ENCODE data around the gene SLC6A19. TPM values are rescaled to one million over a fixed set of nuclear protein-coding genes. Genes with fewer than 3 reads are reported as not detected.

The SLC6A19 gene
- total and polyA plus RNA-seq, 9 of the 15 experiments (the other 6 are each of a cell fraction or from before 2014, with no cell fraction given) = 0.03 to 1.6 (median 0.59) TPM

DNA sequence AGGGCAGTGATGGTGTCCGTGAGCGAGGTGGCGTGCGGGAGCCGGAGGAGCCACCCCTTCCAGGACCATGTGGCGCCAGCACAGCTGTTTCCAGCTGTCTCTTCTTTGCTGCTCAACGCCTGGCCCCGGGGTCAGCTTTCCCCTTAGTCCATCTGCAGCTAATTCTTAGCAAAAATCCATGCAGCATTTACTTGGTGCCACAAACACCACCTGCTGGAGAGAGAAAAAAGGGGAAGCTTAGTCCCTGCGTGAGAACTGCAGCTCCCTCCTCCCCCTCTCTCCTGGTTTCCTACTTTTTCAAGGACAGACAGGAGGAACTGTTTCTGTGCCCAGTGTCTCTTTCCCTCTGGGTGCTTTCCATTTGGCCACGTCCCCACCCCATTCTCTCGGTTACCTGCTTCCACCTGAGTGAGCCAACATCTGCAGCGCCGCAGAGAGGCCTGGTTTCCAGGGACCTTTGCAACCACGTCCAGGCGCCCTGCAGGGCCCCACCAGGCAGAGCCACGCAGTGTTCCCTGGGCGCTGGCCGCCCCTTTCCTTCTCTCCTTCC is 3.4 kb downstream of the SLC6A19 start (continued):
- TF ChIP-seq ZNF143 (CRISPR knock-in tag; IDR thresholded peaks at IDR 0.05) (no peak), NR2C1 (IDR thresholded peaks at IDR 0.05) (no peak), NR2C1 (tag; IDR thresholded peaks at IDR 0.05) (no peak), ZNF165 (CRISPR knock-in tag; IDR thresholded peaks at IDR 0.05; ENCODE audit: borderline replicate concordance) (0 out of 2 replicates have a peak, but pooled peaks have one; percentile 41), TEAD4 (IDR thresholded peaks at IDR 0.05; ENCODE audit: low read length) (peak; percentile 23; the same call in 1 of the 2 replicates), TEAD4 (CRISPR knock-in tag; IDR thresholded peaks at IDR 0.05; ENCODE audit: borderline replicate concordance) (no peak), NR4A1 (CRISPR knock-in tag; IDR thresholded peaks at IDR 0.05) (no peak), NR4A1 (tag; IDR thresholded peaks at IDR 0.05) (0 out of 2 replicates have a peak, but pooled peaks have one; percentile 48), ZNF263 (CRISPR knock-in tag; IDR thresholded peaks at IDR 0.05; ENCODE audit: borderline replicate concordance) (peak; percentile 41; the same call in 1 of the 2 replicates), KLF16 (IDR thresholded peaks at IDR 0.05) (peak; percentile 62; the same call in 1 of the 2 replicates), ZNF76 (CRISPR knock-in tag; IDR thresholded peaks at IDR 0.05; ENCODE audit: borderline replicate concordance) (0 out of 2 replicates have a peak, but pooled peaks have one; percentile 28), NONO (IDR thresholded peaks at IDR 0.05; ENCODE audit: low read depth in 2 of 2, low read length in 1 of 2) (no peak), ZBTB7A (IDR thresholded peaks at IDR 0.05; ENCODE audit: borderline replicate concordance, control insufficient read depth, low read depth, low read length) (0 out of 2 replicates have a peak, but pooled peaks have one; percentile 11), ZNF507 (tag; conservative IDR thresholded peaks at IDR 0.05) (no peak), L3MBTL2 (IDR thresholded peaks at IDR 0.05) (0 out of 2 replicates have a peak, but pooled peaks have one; percentile 28), ZNF583 (CRISPR knock-in tag; IDR thresholded peaks at IDR 0.05) (peak; percentile 69; the same call in 1 of the 2 replicates), RAD21 (CRISPR knock-in tag; conservative IDR thresholded peaks at IDR 0.05 in 1 of 2, IDR thresholded peaks at IDR 0.05 in 1 of 2) (peak; percentile 75 to 87), MAZ (CRISPR knock-in tag; conservative IDR thresholded peaks at IDR 0.05 in 1 of 2, IDR thresholded peaks at IDR 0.05 in 1 of 2) (peak; percentile 40 to 46; a peak in 1 of 4 replicates), E2F3 (CRISPR knock-in tag; IDR thresholded peaks at IDR 0.05) (0 out of 2 replicates have a peak, but pooled peaks have one; percentile 45)
- TF ChIP-seq, protein P1, sequence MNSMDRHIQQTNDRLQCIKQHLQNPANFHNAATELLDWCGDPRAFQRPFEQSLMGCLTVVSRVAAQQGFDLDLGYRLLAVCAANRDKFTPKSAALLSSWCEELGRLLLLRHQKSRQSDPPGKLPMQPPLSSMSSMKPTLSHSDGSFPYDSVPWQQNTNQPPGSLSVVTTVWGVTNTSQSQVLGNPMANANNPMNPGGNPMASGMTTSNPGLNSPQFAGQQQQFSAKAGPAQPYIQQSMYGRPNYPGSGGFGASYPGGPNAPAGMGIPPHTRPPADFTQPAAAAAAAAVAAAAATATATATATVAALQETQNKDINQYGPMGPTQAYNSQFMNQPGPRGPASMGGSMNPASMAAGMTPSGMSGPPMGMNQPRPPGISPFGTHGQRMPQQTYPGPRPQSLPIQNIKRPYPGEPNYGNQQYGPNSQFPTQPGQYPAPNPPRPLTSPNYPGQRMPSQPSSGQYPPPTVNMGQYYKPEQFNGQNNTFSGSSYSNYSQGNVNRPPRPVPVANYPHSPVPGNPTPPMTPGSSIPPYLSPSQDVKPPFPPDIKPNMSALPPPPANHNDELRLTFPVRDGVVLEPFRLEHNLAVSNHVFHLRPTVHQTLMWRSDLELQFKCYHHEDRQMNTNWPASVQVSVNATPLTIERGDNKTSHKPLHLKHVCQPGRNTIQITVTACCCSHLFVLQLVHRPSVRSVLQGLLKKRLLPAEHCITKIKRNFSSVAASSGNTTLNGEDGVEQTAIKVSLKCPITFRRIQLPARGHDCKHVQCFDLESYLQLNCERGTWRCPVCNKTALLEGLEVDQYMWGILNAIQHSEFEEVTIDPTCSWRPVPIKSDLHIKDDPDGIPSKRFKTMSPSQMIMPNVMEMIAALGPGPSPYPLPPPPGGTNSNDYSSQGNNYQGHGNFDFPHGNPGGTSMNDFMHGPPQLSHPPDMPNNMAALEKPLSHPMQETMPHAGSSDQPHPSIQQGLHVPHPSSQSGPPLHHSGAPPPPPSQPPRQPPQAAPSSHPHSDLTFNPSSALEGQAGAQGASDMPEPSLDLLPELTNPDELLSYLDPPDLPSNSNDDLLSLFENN (IDR thresholded peaks at IDR 0.05; ENCODE audit: low read depth in 2 of 2, low read length in 2 of 2) = 0 out of 4 replicates have a peak, but pooled peaks of 1 of the 2 experiments have one; percentile 26
- TF ChIP-seq, protein P2, sequence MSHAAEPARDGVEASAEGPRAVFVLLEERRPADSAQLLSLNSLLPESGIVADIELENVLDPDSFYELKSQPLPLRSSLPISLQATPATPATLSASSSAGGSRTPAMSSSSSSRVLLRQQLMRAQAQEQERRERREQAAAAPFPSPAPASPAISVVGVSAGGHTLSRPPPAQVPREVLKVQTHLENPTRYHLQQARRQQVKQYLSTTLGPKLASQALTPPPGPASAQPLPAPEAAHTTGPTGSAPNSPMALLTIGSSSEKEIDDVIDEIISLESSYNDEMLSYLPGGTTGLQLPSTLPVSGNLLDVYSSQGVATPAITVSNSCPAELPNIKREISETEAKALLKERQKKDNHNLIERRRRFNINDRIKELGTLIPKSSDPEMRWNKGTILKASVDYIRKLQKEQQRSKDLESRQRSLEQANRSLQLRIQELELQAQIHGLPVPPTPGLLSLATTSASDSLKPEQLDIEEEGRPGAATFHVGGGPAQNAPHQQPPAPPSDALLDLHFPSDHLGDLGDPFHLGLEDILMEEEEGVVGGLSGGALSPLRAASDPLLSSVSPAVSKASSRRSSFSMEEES (CRISPR knock-in tag; IDR thresholded peaks at IDR 0.05) = no peak
- TF ChIP-seq, protein P3, sequence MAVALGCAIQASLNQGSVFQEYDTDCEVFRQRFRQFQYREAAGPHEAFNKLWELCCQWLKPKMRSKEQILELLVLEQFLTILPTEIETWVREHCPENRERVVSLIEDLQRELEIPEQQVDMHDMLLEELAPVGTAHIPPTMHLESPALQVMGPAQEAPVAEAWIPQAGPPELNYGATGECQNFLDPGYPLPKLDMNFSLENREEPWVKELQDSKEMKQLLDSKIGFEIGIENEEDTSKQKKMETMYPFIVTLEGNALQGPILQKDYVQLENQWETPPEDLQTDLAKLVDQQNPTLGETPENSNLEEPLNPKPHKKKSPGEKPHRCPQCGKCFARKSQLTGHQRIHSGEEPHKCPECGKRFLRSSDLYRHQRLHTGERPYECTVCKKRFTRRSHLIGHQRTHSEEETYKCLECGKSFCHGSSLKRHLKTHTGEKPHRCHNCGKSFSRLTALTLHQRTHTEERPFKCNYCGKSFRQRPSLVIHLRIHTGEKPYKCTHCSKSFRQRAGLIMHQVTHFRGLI (CRISPR knock-in tag; IDR thresholded peaks at IDR 0.05) = 0 out of 2 replicates have a peak, but pooled peaks have one; percentile 39

Measured in K562 (cell line).